Measurements from ENCODE around the gene MAGEA9.
A peak's percentile ranks its signal among the peaks of the same experiment; 100 is the strongest.
"Not testable (repeated sequence)": the region's sequence is repeated elsewhere in the genome, so short reads cannot be mapped to it uniquely, and the experiment has no call there.

The MAGEA9 gene, protein sequence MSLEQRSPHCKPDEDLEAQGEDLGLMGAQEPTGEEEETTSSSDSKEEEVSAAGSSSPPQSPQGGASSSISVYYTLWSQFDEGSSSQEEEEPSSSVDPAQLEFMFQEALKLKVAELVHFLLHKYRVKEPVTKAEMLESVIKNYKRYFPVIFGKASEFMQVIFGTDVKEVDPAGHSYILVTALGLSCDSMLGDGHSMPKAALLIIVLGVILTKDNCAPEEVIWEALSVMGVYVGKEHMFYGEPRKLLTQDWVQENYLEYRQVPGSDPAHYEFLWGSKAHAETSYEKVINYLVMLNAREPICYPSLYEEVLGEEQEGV

DNA sequence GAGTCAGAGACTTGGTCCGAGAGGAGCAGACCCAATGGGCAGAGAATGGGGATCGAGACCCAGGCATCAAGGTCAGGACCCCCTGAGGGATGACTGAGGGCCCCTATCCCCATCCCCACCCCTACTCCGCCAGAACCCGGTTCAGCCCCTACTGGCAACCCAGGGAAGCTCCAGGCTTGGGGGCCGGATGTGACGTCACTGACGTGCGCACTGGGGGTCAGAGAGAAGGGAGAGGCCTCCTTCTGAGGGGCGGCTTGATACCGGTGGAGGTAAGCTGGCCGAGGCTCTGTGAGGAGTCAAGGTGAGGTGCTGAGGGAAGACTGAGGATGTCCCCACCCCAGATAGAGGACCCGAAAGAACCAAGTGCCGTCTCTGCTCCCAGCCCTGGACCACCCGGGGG lies at the start of gene MAGEA9:
Gene MAGEA9 (plus strand): TSS at position 204 of the 400 bp plus-strand sequence. CDS start 4,281 bp downstream, outside the sequence.
- not testable (repeated sequence) for DNase-seq

DNA sequence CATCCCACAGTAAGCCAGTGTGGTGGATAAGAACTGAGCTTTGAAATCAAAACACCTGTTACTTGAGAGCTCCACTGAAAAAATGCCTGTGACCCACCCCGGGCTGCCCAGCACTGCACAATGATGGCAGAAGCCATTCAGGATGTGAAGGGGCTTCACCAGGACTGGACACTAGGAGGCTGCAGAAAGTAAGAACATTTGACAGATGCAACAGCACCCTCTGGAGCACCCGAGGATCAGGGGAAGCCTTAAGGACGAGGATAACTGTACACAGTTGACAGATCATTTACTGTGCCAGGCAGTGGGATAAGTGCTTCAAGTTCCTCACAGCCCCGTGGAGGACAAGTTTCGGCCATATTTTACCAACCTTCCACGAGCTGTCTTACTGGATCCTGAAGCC lies 39.5 kb upstream of the MAGEA9 start:
- DNase-seq: not testable (repeated sequence)

DNA sequence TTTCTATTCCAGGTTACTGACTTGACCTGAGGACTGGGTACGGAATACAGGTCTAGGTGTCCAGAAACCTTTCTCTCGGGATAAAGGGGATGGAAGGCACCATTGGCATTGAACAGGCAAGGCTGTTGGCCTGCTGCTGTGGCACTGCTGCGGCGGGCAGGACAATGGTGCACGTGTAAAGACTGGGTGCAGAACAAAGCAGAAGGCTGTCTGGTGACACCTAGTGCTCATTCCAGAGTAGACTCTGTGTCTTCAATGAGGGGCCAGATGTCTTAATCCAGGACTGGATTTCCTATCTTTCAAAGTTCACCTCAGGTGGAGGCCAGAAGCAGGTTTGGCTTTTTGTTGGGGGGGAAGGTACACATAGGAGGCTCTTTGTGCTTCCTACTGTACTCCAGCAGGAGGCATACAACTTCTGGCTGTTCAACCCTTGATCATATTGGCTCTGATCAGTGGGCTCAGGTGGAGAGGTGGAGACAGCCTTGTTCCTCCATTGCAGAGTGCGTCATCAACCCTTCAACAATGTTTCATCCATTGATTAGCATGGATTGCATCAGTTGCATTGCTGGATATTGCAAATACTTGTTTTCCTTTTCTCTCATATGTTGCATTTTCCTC lies 35.2 kb upstream of the MAGEA9 start:
- not testable (repeated sequence) for DNase-seq

DNA sequence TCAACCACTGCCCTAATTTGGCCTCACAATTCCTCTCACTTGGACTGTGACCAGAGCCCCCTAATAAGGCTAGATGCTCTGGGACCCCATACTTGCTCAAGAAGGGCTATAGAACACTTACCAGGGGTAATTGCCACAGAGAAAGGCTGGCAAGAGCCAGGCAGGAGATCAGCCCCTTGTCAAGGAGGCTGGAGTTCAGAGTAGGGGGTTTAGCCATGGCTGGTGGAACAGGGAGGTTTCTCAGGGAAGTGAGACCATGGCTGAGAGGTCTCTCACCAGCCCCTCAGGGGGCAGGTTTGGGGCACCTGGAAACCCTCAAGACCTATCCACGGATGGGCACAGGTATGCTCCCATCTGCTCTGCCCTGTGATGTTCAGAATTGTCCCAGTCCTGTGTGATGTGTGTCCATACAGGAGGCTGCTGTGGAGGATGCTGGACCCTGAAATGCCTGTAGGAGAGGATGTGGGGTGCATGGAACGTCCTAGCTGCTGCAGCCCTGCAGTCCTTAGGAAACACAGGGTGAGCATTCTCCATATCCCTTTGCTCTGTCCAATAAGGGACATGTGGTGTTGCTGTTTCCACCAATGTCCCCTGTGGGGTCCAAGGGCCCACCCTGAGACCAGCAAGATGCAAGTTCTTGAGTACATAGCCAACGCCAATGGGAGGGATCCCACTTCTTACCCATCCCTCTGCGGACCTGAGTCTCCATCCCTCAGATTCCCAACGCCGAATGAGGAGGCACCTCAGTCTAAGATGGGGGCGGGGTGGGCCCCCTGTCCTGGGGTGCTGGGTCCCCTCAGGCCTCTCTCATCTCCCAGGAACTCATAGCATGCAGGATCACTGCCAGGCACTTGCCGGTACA lies 24.3 kb upstream of the MAGEA9 start:
- DNase-seq: no peak

DNA sequence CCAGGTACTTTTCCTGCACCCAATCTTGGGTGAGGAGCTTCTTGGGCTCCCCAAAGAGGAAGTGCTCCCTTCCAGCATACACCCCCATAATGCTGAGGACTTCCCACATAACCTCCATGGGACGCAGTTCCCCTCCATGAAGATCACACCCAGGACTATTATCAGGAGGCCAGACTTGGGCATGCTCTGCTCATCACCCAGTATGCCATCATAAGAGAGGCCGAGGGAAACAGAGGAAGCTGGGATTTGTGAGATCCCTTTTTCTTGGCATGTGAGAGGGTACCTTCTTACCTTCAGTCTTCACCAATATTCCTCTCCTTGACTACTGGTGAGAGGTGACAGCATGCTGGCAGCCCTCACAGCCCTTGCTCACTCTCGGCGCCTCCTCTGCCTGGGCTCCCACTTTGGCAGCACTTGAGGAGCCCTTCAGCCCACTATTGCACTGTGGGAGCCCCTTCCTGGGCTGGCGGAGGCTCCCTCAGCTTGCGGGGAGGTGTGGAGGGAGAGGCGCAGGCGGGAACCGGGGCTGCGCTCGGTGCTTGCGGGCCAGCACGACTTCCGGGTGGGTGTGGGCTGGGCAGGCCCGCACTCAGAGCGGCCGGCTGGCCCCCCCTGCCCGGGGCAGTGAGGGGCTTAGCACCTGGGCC lies 23.5 kb upstream of the MAGEA9 start:
- no peak for DNase-seq

DNA sequence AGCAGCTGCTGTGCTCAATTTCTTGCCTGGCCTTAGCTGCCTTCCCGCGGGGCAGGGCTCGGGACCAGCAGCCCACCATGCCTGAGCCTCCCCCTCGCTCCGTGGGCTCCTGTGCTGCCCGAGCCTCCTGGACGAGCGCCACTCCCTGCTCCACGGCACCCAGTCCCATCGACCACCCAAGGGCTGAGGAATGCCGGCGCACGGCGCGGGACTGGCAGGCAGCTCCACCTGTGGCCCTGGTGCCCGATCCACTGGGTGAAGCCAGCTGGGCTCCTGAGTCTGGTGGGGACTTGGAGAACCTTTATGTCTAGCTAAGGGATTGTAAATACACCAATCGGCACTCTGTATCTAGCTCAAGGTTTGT lies 23.0 kb upstream of the MAGEA9 start:
- not testable (repeated sequence) for DNase-seq

DNA sequence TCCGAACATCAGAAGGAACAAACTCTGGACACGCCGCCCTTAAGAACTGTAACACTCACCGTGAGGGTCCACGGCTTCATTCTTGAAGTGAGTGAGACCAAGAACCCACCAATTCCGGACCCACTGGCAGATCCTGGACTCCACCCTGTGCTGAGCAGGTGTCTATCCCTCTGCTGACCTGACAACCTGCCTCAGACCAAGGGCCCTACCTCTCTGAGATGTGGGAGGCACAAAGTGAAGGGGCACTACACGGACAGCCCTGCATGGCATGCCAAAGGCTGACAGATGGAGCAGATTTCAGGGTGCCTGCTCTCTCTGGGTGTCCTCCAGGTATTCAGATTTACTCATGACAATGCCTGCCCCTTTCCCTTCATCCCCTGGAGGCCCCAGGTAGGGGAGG lies 21.9 kb upstream of the MAGEA9 start:
- peak in 1 of 2 experiments; percentile 6 for DNase-seq

DNA sequence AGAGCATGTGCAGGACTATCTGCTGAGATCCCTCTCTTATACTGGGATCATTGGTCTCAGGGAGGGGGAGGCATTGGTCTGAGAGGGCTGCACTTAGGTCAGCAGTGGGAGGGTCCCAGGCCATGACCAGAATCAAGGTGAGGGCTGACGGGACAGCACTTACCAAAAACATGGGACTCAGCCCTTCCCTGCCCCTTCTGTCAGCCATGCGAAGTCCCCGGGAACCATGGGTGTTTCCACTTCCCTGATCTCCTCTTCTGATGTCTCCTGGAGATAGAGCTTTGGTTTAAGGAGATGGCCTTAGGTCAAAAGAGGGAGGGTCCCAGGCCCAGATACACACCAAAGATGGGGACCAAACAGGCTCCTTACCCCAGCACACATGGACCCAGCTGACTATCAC lies 20.8 kb upstream of the MAGEA9 start:
- DNase-seq: no peak

DNA sequence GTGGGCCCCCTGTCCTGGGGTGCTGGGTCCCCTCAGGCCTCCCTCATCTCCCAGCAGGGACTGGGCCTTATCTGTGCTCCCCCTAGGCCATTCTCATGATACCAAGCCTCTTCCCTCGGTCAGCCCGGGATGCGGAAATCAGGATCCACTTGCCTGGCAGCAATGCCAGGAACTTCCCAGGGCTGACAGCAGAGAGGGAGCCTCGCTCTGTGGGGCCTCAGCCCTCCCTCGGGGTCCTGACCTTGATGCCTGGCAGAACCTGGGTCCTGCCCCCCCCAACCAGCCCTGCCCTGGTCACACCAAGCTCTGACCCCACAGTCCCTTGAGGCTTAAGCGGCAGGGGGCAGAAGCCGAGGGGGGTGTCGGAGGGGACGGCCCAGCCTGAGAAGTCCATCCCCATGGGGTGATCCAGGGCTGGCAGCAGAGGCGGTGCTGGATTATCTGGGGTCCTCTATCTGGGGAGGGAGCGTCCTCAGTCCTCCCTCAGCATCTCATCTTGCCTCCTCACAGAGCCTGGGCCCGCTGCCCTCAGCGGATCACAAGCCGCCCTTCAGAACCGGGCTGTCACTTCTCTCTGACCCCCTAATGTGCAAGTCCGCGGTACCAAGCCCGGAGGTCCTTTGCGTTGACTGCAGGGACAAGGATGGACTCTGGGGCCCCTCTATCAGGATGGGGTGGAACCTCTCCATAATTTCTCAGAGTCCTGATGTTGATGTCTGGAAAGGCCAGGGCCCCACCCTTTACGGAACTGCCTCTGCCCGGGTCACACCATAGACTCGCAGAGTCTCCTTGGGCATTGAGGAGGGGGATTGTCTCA lies 19.7 kb upstream of the MAGEA9 start:
- DNase-seq: not testable (repeated sequence)

DNA sequence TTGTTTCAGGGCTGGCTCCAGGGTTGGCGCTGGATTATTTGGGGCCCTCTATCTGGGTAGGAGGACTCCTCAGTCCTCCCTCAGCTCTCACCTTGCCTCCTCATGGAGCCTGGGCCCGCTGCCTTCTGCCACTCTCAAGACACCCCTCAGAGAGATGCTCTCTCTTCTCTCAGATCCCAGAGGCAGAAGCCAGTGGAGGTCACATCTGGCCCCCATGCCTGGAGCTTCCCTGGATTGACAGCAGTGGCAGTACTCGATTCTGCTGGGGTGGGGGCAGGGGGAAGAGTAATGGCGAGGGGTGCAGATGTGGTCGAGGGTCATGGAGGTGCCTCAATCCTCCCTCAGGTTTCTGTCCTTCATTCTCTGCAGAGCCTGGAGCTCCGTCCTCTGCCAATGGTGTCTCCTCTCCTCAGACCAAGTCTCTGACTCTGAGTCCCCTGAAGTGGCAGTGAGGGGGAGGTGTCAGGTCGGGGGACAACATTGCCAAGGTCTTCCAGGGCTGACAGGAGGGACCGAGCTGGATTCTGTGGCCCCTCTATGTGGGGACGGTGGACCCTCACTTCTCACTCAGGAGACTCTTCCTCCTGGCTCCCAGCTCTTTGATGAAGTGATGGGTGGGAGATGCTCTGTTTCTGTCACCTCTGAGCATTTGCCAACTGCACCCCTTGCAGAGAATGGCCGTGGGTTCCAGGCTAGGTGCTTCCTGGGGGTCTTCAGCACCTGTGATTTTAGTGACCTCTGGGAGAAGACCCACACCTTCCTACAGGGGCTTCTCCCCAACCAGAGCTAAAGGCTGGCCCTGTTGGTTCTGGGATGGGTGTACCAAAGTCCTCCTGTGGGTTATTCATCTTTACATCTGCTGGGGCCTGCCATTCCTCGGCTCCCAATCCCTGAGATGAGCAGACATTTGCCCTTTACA lies 18.8 kb upstream of the MAGEA9 start:
- no peak for DNase-seq

DNA sequence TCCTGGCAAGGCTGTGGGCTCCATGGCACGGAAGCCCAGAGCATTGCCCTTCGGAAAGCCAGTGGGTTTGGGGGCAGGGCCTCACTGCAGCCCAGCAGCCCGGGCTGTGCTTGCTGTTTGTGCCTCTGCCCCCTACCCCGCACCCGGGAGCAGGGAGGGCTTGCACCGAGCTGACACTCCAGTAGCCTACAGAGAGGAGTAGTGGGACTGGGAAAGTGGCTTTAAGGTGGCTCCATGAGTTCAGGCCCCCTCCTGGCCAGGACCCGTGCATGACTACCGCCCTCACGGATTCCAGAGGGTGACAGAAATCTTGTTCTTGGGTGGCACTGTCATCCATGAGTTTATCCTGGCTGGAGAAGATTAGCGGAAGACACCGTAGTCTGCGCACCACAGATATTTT lies 11.4 kb upstream of the MAGEA9 start:
- not testable (repeated sequence) for DNase-seq

DNA sequence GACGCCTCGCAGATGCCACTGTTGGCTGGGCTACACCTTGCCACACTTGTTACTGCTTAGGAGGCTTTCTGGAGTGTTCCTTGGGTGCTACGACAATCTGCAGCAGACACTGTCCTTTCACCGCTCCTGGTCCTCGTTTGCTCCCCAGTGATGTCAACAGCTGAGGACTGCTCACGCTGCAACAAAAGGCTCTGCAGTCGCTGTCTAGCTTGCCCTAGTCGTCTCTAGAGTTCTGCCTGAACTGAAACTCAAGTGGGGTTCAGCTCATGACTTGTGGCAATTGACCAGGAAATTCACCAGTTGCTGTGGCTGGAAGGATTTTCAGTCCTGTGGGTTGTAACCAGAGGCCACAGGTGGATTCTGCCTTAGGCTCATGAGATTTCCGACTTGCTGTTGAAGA lies 8.7 kb upstream of the MAGEA9 start:
- not testable (repeated sequence) for DNase-seq

DNA sequence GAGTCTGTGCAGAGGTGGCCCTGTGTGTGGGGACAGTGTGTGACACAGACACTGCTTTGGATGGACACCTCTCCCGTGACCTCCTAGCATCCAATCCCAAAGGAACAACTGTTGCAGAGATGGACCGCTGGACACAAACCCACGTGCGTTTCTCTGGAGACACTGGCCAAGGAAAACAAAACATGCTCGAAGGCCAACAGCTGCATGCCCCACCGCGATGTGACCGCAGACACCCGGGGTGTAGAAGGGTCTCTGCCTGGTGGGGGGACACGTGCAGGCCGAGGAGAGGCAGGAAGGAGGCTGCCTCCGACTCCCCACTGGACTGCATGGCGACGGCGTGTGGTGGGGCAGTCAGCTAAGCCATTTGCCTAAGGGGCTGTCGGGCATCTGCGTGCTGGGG lies 8.0 kb upstream of the MAGEA9 start, which contains the start of gene HSFX1:
Gene HSFX1 (plus strand): TSS at position 301 of the 400 bp plus-strand sequence. CDS start 614 bp downstream, outside the sequence.
- DNase-seq: not testable (repeated sequence)

DNA sequence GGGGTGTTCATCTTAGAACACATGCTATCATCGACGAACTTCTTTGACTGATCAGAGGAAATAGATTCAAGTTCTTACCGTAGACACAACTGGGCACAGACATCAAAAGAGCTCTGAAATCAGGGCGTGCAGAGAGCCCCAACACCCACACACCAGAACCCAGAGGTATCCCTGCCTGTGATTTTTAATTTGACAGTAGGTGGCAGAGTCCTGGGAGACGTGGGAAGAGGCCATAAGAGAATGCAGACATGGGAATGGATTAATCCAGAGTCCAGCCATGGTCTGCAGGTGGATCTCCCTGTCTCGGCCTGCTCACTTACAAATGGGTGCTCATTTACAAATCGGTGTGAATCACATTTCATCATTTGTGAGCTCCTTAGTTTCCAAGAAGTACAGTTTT lies 3.7 kb upstream of the MAGEA9 start:
- DNase-seq: not testable (repeated sequence)

DNA sequence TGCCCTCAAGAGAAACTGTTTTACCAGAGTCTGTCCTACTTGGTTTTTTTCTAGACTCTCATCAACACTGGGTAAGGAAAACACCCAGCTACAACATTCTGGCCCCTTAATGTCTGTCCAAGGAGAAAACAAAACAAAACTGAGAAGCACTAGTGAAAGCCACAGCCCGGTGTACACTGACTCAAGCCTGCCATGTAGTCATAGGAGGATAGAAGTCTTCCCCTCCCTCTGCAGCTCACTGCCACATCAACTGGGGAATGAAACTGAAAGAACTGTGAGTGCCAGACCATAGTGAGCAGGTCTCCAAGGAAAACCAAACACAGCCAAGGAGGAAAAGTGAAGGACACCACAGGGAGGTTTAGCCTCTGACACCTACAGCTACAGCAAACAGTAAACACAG lies 13.8 kb downstream of the MAGEA9 start:
- not testable (repeated sequence) for DNase-seq

DNA sequence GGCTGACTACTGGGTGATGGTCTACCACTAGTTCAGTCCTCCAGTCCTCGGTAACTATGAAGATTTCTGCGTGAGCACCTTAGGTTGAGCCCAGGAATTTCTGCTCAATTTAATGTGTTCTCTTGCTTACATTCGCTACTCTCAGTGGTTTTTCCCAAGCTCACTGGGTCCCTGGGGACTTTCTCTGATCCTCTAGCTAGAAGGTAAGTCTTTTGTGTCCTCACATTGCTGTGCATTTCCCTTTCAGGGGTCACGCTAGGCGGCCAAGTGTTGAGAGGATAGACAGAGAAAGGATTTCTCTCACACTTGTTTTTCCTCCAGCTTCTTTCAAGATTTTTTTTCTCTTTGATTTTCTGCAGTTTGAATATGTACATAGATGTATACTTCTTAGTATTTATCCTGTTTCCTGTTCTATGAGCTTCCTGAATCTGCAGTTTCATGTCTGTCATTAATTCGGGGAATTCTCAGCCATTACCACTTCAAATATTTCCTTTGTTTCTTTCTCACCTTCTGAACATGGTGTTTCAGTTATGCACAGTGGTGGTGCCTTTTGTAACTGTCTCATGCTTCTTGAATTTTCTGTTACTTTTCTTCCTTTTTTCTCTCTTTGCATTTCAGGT lies 17.5 kb downstream of the MAGEA9 start:
- DNase-seq: peak in 1 of 2 experiments; percentile 16

DNA sequence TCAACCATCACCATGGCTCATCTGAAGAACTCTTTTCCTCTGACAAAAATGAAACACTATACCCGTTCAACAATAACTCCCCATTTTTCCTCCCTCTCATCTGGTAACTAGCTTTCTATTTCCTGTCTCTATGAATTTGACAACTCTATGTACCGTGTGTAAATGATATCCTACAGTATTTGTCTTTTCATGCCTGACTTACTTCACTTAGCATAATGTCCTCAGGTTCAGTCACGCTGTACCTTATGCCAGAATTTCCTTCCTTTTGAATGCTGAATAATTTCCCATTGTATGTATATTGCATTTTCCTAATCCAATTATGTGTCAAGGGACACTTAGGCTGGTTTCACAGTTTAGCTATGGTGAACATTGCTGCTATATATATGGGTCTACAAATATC lies 18.2 kb downstream of the MAGEA9 start:
- no peak for DNase-seq

DNA sequence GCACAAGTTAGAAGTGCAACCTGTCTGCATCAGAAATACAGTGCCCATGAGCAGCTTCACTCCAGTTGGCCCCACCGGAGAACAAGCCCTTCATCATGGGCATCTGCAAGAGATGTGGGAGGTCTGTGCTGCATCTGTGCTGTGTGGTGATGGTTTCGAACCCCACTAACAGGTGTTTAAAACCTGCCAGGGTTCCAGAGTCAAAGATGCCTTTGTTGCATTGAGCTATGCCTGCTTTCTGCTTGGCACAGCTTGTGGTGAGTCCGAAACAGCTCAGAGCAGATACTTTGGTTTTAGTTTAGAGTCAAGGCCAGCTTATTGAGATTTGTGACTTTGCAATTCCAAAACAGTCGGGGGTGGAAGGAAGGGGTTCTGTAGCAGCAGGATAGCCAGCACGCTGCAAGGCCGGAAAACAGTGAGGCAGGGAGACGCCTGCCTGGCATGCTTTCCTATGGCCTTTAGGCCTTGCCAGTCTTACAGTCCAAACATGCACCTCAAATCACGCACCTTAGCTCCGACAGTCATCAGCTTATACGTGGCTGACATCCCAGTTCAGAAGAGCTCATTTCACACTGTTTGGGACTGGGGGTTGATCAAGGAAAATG lies 21.8 kb downstream of the MAGEA9 start:
- no peak for DNase-seq

DNA sequence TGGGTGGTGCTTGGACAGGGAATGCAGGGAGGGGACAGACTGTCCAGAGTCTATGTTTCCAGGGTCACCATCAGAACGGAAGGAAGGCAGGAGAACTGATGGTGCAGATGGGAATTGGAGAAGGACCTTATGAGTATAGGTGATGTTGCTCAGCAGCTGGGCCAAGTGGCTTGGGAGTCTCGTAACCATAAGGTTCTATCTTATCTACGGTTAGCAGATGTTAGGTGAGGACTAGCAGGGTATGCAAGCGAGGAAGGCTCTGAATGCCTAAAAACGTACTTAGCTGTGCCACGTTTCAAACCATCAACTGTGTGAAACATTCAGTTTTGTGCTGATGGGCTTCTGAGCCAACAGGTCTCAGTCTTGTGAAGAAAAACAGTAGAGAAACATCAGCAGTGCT lies 22.4 kb downstream of the MAGEA9 start:
- no peak for DNase-seq

Measured in activated T-cell treated with anti-CD3 and anti-CD28 coated beads, Interleukin-2, amount 50 U/mL, for 48 hours (primary cell).